ENCODE measurements around the gene AQP10.
"Not testable (repeated sequence)": the region's sequence is repeated elsewhere in the genome, so short reads cannot be mapped to it uniquely, and the experiment has no call there.

Gene AQP10

DNA sequence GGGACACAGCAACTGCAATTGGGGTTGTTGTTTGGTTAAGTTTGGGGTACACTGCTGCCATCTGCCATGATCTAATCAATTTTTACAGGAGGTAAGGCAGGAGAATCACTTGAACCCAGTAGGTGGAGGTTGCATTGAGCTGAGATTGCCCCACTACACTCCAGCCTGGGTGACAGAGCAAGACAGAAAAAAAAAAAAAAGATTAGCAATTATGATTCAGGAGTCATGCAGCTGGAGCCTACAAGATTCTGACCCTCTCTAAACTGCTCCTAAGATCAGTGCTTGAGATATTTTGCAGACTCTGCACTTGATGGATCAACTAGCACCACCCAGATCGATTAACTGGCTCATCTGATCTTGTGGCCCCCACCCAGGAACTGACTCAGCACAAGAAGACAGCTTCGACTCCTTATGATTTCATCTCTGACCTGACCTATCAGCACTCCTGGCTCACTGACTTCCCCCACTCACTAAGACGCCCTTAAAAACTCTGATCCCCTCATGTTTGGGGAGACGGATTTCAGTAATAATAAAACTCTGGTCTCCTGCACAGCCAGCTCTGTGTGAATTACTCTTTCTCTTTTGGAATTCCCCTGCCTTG, 13.1 kb upstream of the AQP10 start:
- H3K4me3 ChIP-seq (ENCODE audit: low read length); H3K27me3 ChIP-seq (ENCODE audit: control insufficient read depth, insufficient read depth, low read length); H3K4me1 ChIP-seq (ENCODE audit: control insufficient read depth, insufficient read depth, low read length); H3K9ac ChIP-seq (ENCODE audit: low read length); H3K9me3 ChIP-seq (ENCODE audit: control insufficient read depth, low read length); H3K36me3 ChIP-seq (ENCODE audit: control insufficient read depth, insufficient read depth, low read length): not testable (repeated sequence)

DNA sequence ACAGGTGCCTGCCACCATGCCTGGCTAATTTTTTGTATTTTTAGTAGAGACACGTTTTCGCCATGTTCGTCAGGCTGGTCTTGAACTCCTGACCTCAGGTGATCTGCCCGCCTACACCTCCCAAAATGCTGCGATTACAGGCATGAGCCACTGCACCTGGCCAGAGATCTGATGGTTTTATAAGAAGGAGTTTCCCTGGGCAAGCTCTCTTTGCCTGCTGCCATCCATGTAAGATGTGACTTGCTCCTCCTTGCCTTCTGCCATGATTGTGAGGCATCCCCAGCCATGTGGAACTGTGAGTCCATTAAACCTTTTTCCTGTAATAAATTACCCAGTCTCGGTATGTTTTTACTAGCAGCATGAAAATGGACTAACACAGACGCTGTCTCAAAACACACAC, 11.8 kb upstream of the AQP10 start:
- H3K9ac ChIP-seq (ENCODE audit: low read length); H3K9me3 ChIP-seq (ENCODE audit: control insufficient read depth, low read length); H3K4me3 ChIP-seq (ENCODE audit: low read length): not testable (repeated sequence)

DNA sequence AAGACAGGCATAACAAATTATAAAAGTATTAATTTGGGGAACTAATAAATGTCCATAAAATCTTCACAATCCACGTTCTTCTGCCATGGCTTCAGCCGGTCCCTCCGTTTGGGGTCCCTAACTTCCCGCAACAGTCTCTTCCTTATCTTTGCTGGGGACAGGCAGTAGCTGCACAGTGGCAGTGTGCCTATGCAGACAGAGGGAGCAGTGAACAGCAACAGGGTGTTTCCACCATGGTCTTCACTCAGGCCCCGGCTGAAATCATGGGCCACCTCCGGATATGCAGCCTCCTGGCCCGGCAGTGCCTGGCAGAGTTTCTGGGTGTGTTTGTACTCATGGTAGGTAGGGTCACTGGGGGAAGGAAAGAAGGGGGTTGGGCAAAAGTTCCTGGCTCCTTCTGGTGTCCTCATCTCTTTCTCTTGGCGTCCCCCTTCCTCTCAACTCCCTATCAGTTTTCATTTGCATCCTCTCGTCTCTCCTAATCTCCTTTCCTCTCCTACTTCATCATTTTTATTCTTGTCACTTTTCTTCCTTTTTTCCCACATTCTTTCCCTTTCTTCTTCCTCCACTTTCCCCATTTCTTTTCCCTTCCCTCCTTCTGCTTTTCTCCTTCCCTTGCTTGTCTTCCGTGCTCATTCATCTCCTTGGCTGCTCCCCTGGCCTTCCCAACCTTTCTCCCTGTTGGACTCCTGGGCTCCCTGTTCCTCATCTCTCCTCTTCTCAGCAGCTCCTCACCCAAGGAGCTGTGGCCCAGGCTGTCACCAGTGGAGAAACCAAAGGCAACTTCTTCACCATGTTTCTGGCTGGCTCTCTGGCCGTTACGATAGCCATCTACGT, 8.4 kb upstream of the AQP10 start:
- not testable (repeated sequence) for H3K27me3 ChIP-seq (ENCODE audit: control insufficient read depth, insufficient read depth, low read length); H3K9ac ChIP-seq (ENCODE audit: low read length); H3K4me3 ChIP-seq (ENCODE audit: low read length)

More for the DNA sequence above, 11.8 kb upstream of the AQP10 start:
- not testable (repeated sequence) for H3K36me3 ChIP-seq (ENCODE audit: control insufficient read depth, insufficient read depth, low read length); H3K4me1 ChIP-seq (ENCODE audit: control insufficient read depth, insufficient read depth, low read length); H3K27me3 ChIP-seq (ENCODE audit: control insufficient read depth, insufficient read depth, low read length)

DNA sequence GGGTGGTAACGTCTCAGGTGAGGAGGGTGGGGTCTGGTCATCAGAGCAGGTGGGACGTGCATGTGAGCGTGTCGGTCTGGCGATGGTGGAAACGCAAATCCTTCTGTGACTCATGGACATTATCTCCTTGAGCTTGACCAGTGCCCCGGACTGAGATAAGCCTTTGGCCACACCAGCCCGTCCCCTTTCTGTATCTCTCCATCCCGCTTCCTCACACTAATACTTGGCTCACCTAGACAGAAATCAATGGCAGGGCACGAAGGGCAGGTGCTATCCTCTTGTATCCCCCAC, 7.9 kb upstream of the AQP10 start:
- Histone ChIP-seq H3K9ac (ENCODE audit: low read length) (no peak overlapping the region), H3K4me3 (ENCODE audit: low read length) (no peak overlapping the region), H3K4me1 (ENCODE audit: control insufficient read depth, insufficient read depth, low read length) (no peaks in the 10 kb centered on the region), H3K36me3 (ENCODE audit: control insufficient read depth, insufficient read depth, low read length) (no peaks in the 10 kb centered on the region), H3K9me3 (ENCODE audit: control insufficient read depth, low read length) (no peaks in the 10 kb centered on the region), H3K27me3 (ENCODE audit: control insufficient read depth, insufficient read depth, low read length) (no peaks in the 10 kb centered on the region)

More for the DNA sequence above, 8.4 kb upstream of the AQP10 start:
- H3K9me3 ChIP-seq (ENCODE audit: control insufficient read depth, low read length); H3K36me3 ChIP-seq (ENCODE audit: control insufficient read depth, insufficient read depth, low read length); H3K4me1 ChIP-seq (ENCODE audit: control insufficient read depth, insufficient read depth, low read length): not testable (repeated sequence)

DNA sequence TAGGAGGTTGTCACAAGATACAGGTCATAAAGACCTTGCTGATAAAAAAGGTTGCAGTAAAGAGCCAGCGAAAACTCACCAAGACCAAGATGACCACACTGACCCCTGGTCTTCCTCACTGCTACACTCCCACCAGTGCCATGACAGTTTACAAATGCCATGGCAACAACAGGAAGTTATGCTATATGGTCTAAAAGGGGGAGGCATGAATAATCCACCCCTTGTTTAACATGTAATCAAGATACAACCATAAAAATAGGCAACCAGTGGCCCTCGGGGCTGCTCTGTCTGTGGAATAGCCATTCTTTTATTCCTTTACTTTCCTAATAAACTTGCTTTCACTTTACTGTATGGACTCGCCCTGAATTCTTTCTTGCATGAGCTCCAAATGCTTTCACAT, 6.7 kb upstream of the AQP10 start:
- H3K4me3 ChIP-seq (ENCODE audit: low read length); H3K9ac ChIP-seq (ENCODE audit: low read length): not testable (repeated sequence)

DNA sequence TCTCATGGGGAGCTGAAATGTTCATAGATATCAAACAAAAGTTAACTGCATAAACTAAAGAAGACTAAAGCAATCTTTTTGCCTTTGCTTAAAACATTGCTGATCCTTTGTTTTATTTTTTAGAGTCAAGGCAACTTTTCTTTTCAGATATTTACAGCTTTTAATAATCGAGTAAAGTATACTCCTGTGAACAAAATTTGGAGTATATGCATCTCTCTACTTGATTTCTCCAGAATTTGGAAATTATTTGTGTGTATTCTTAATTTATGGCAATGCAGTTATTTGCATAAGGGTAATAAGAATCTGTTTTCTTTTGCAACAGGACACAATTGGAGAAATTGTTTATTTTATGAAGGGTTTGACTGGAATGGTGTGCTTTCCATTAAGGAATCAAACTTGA, 4.2 kb upstream of the AQP10 start:
- Histone ChIP-seq H3K9ac (ENCODE audit: low read length) (no peak overlapping the region), H3K4me1 (ENCODE audit: control insufficient read depth, insufficient read depth, low read length) (peaks cover 10% of the 10 kb centered on the region), H3K36me3 (ENCODE audit: control insufficient read depth, insufficient read depth, low read length) (no peaks in the 10 kb centered on the region), H3K27me3 (ENCODE audit: control insufficient read depth, insufficient read depth, low read length) (no peaks in the 10 kb centered on the region), H3K9me3 (ENCODE audit: control insufficient read depth, low read length) (no peaks in the 10 kb centered on the region), H3K4me3 (ENCODE audit: low read length) (no peak overlapping the region)

More for the DNA sequence above, 6.7 kb upstream of the AQP10 start:
- H3K9me3 ChIP-seq (ENCODE audit: control insufficient read depth, low read length); H3K4me1 ChIP-seq (ENCODE audit: control insufficient read depth, insufficient read depth, low read length); H3K27me3 ChIP-seq (ENCODE audit: control insufficient read depth, insufficient read depth, low read length); H3K36me3 ChIP-seq (ENCODE audit: control insufficient read depth, insufficient read depth, low read length): not testable (repeated sequence)

DNA sequence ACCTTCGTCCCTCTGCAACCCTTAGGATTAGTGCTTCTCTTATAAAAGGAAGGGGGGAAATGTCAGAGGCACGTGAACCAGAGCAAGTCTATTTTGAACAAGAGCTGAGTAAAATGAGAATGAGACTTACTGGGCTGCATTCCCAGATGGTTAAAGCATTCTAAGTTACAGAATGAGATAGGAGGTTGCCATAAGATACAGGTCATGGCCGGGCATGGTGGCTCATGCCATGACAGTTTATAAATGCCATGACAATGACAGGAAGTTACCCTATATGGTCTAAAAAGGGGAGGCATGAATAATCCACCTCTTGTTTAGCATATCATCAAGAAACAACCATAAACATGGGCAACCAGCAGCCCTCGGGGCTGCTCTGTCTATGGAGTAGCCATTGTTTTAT, 2.5 kb upstream of the AQP10 start:
- Histone ChIP-seq H3K4me1 (ENCODE audit: control insufficient read depth, insufficient read depth, low read length) (peaks cover 10% of the 10 kb centered on the region), H3K4me3 (ENCODE audit: low read length) (no peak overlapping the region), H3K9ac (ENCODE audit: low read length) (no peak overlapping the region), H3K27me3 (ENCODE audit: control insufficient read depth, insufficient read depth, low read length) (peaks cover 6% of the 10 kb centered on the region), H3K36me3 (ENCODE audit: control insufficient read depth, insufficient read depth, low read length) (no peaks in the 10 kb centered on the region), H3K9me3 (ENCODE audit: control insufficient read depth, low read length) (no peaks in the 10 kb centered on the region)

DNA sequence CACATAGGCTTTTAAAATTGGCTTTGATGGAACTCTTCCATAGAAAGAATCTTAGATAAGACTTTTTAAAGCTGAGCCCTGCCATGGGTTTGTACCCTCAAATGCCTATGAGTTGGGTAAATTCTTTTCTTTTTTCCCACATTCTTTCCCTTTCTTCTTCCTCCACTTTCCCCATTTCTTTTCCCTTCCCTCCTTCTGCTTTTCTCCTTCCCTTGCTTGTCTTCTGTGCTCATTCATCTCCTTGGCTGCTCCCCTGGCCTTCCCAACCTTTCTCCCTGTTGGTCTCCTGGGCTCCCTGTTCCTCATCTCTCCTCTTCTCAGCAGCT, 679 bp downstream of the AQP10 start:
- Histone ChIP-seq H3K4me1 (ENCODE audit: control insufficient read depth, insufficient read depth, low read length) (peaks cover 31% of the 10 kb centered on the region), H3K27me3 (ENCODE audit: control insufficient read depth, insufficient read depth, low read length) (peaks cover 31% of the 10 kb centered on the region)
- H3K4me3 ChIP-seq (ENCODE audit: low read length); H3K9me3 ChIP-seq (ENCODE audit: control insufficient read depth, low read length); H3K9ac ChIP-seq (ENCODE audit: low read length); H3K36me3 ChIP-seq (ENCODE audit: control insufficient read depth, insufficient read depth, low read length): not testable (repeated sequence)

DNA sequence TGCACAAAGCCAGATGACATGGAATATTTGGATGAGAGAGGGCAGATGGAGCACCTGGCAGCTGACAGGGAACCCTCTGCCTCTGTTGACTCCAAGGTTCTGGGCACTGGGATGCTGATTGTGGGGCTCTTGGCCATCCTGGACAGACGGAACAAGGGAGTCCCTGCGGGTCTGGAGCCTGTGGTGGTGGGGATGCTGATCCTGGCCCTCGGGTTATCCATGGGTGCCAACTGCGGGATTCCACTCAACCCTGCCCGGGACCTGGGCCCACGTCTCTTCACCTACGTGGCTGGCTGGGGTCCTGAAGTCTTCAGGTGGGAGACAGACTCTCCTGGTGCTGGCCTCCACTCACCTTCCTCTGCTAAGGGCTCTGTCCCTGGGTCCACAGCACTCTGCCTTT, 2.6 kb downstream of the AQP10 start:
- no peaks in the 10 kb centered on the region for H3K36me3 ChIP-seq (ENCODE audit: control insufficient read depth, insufficient read depth, low read length)
- peaks cover 50% of the 10 kb centered on the region for H3K4me1 ChIP-seq (ENCODE audit: control insufficient read depth, insufficient read depth, low read length)
- H3K27me3 ChIP-seq (ENCODE audit: control insufficient read depth, insufficient read depth, low read length) = peaks cover 35% of the 10 kb centered on the region
- H3K4me3 ChIP-seq (ENCODE audit: low read length) = no peak overlapping the region
- no peak overlapping the region for H3K9ac ChIP-seq (ENCODE audit: low read length)
- no peaks in the 10 kb centered on the region for H3K9me3 ChIP-seq (ENCODE audit: control insufficient read depth, low read length)

DNA sequence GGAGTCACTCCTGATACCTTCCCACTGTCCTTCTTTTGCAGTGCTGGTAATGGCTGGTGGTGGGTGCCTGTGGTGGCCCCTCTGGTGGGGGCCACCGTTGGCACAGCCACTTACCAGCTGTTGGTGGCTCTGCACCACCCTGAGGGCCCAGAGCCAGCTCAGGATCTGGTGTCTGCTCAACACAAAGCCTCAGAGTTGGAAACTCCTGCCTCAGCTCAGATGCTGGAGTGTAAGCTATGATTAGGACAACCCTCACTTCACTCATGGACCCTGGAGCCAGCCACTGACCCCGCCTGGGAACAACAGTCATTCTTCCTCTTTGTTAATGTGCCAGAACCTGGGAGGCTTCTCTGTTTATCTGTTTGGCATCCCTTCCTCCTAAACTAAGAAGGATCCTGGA, 3.3 kb downstream of the AQP10 start:
- H3K4me3 ChIP-seq (ENCODE audit: low read length) = no peak overlapping the region
- no peaks in the 10 kb centered on the region for H3K9me3 ChIP-seq (ENCODE audit: control insufficient read depth, low read length)
- H3K4me1 ChIP-seq (ENCODE audit: control insufficient read depth, insufficient read depth, low read length) = peaks cover 54% of the 10 kb centered on the region
- peak overlapping the region; percentile 12 for H3K9ac ChIP-seq (ENCODE audit: low read length)
- H3K36me3 ChIP-seq (ENCODE audit: control insufficient read depth, insufficient read depth, low read length) = no peaks in the 10 kb centered on the region
- H3K27me3 ChIP-seq (ENCODE audit: control insufficient read depth, insufficient read depth, low read length) = peaks cover 39% of the 10 kb centered on the region

DNA sequence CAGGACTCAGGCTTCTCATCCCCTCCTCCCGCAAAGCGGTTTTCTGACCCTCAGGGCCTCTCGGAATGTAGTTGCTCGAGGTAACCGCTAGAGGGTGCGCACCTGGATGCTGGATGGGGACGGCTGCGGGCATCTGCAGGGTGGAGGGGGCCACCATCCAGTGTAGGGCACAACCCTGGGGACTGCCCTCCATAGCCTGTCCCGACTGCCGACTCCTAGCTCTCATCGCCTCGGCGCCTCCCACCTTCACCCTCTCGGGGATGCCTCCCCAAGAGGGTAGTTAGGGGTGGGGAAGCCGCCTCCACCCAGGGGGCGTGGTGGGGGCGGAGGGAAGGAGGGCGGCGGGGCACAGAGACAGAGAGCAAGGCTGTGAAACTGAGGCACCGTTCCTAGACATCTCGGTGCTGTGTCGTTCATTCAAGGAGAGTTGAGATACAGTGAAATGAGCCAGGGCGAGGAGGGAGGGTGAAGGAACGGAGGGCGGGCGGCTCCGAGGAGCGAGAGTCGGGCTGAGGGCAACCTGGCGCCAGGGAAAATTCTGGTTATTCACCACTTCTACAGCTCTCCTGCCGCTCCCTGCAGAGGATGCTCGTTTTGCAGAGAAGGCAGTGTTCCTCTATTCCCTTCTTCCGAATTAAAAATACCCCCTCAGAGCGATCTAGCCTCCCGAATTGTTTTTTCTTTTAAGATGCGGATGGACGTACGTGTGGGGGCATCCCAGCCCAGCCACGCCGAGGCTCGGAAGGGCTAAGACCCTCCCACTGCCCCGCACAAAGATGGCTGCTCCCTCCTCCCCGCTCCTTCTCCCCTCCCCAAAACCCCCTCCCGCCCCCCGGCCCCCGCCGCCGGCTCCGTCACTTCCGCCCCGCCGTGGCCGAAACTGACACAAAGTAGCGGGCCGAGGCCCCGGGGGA, 4.0 kb downstream of the AQP10 start, which contains the start of gene ATP8B2:
TSS of gene ATP8B2 (plus strand) at position 857 of the 914 bp plus-strand sequence. CDS start 2,617 bp downstream, outside the sequence.
- H3K4me3 ChIP-seq (ENCODE audit: low read length) = peak within 1 kb of the TSS; percentile 0
- peaks cover 56% of the 10 kb centered on the region for H3K4me1 ChIP-seq (ENCODE audit: control insufficient read depth, insufficient read depth, low read length)
- no peaks in the 10 kb centered on the region for H3K36me3 ChIP-seq (ENCODE audit: control insufficient read depth, insufficient read depth, low read length)
- H3K9ac ChIP-seq (ENCODE audit: low read length) = peak within 1 kb of the TSS; percentile 53
- H3K27me3 ChIP-seq (ENCODE audit: control insufficient read depth, insufficient read depth, low read length) = peaks cover 45% of the 10 kb centered on the region
- H3K9me3 ChIP-seq (ENCODE audit: control insufficient read depth, low read length) = no peaks in the 10 kb centered on the region

All from mucosa of stomach (tissue), 1 donor.